CD8-positive, alpha-beta memory T cell (primary cell): Measurements from ENCODE around the gene UROC1. TPM values are rescaled to one million over a fixed set of nuclear protein-coding genes. Genes with fewer than 3 reads are reported as not detected.

ENCODE experiments used
- CTCF ChIA-PET: fragments of 350-600 bp; sonication (Branson Sonifier 250); formaldehyde crosslinking; loops from one replicate; lab custom pipeline; 2021; ENCODE audit warnings: antibody characterized with exemption; lab: Charles Lee
- POLR2A ChIA-PET: fragments of 350-600 bp; sonication (Branson Sonifier 250); formaldehyde crosslinking; loops from one replicate; lab custom pipeline; 2021; ENCODE audit warnings: antibody characterized with exemption; lab: Charles Lee
- DNase-seq, 5 donors: peaks; one replicate each; pipeline versions ENCODE4 v3.0.0 to v3.0.0-alpha.2; 2020 to 2022; ENCODE audit warnings: mixed read lengths in 1 of 5
- H3K27ac ChIP-seq: one replicate; pipeline ENCODE4 v1.7.0; 2013; ENCODE audit warnings: low read depth, mild to moderate bottlenecking, low read length, moderate library complexity
- H3K27me3 ChIP-seq: 2 replicates; pipeline ENCODE4 v1.7.0; 2013; ENCODE audit warnings: low read length, mild to moderate bottlenecking; ENCODE audit not compliant: insufficient read depth, poor library complexity, severe bottlenecking
- H3K36me3 ChIP-seq: 2 replicates; pipeline ENCODE4 v1.7.0; 2013; ENCODE audit warnings: mild to moderate bottlenecking, low read length, moderate library complexity; ENCODE audit not compliant: insufficient read depth
- H3K4me1 ChIP-seq: 2 replicates; pipeline ENCODE4 v1.7.0; 2013; ENCODE audit warnings: mild to moderate bottlenecking, low read length, moderate library complexity; ENCODE audit not compliant: insufficient read depth
- H3K4me3 ChIP-seq: 2 replicates; pipeline ENCODE4 v1.7.0; 2013; ENCODE audit warnings: mild to moderate bottlenecking, low read length
- H3K9me3 ChIP-seq: 2 replicates; pipeline ENCODE4 v1.7.0; 2013; ENCODE audit warnings: mild to moderate bottlenecking, low read length
- H3K27ac Mint-ChIP-seq, 8 donors: one replicate each; pipeline ENCODE4 v1.8.0; 2020 to 2021; ENCODE audit warnings: mixed read lengths in 8 of 8, mild to moderate bottlenecking in 6 of 8, inconsistent platforms in 3 of 8, moderate library complexity in 3 of 8
- H3K27me3 Mint-ChIP-seq, 2 donors: one replicate each; pipeline ENCODE4 v1.8.0; 2020 to 2021; ENCODE audit warnings: mixed read lengths in 2 of 2, mild to moderate bottlenecking in 1 of 2, moderate library complexity in 1 of 2
- H3K36me3 Mint-ChIP-seq, 3 donors: one replicate each; pipeline ENCODE4 v1.8.0; 2020 to 2021; ENCODE audit warnings: mixed read lengths in 3 of 3, inconsistent platforms in 1 of 3, mild to moderate bottlenecking in 1 of 3
- H3K4me1 Mint-ChIP-seq, 3 donors: one replicate each; pipeline ENCODE4 v1.8.0; 2020 to 2021; ENCODE audit warnings: mixed read lengths in 3 of 3, inconsistent platforms in 1 of 3, mild to moderate bottlenecking in 1 of 3
- H3K4me3 Mint-ChIP-seq, 7 donors: one replicate each; pipeline ENCODE4 v1.8.0; 2020 to 2021; ENCODE audit warnings: mixed read lengths in 7 of 7, mild to moderate bottlenecking in 6 of 7, moderate library complexity in 4 of 7, inconsistent platforms in 2 of 7
- H3K9me3 Mint-ChIP-seq, 5 donors: one replicate each; pipeline ENCODE4 v1.8.0; 2020 to 2022; ENCODE audit warnings: mixed read lengths in 5 of 5, mild to moderate bottlenecking in 3 of 5, moderate library complexity in 2 of 5, inconsistent platforms in 1 of 5
- polyA plus RNA-seq: library from polyadenylated mRNA; unstranded; fragments of 300-500 nt; fragmentation: Illumina TruSeq; gene quantifications from one replicate; pipeline ENCODE4 v1.2.3, GENCODE V29; 2021
- total RNA-seq, 2 experiments: library from RNA; stranded (reverse); gene quantifications; one replicate each; pipeline ENCODE4 v1.2.3, GENCODE V29; 2021

Gene UROC1
- total and polyA plus RNA-seq, 3 experiments from 2014 or later: not detected

DNA sequence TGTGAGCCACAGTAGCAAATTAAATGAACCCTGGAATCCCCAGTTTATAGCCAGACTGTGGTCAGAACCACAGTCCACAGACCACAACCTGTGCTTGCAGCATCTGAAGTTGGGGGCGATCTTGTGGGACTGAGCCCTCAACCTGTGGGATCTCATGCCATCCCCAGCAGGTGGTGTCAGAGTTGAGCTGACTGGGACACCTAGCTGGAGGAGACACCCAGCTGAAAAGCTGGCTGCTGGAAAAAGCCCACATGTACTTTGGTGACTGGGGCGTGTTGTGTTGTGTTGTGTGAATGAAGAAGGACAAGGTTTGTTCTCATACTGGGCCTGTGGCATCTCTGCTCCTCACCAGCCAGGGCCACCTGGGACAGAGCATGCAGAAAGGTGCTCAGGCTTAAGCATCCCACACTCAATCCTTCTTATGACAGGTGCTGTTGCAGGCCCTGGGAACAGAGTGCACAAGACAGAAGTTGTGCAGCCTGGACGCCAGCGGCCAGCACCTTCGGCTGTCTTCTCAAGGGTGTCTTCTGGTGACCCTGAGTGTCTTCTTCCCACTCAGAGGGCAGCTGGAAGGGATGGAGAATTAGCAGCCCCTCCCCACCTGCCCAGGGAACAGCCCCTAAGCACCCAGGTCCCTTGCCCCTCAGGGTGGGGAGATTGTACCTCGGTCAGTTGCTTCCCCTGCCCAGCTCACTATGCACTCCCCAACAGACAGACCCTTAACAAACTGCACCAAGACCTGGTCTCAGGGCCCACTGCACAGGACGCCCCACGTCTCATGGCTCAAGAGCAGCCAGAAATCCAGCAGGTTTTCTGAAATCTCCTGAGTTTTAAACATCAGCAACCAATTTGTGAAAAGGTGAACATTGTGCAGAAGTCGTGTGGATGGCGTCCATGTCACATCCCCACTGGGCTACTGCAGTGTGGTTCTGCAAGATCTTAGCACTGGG is 2.2 kb upstream of the UROC1 start:
- peak in 1 of 5 donors; percentile 26 for DNase-seq
- CTCF ChIA-PET: interaction anchor here (1.9 kb wide), 1 partner anchor 1027 kb away, joined by 4 read pairs; no protein-coding TSS in a partner anchor

DNA sequence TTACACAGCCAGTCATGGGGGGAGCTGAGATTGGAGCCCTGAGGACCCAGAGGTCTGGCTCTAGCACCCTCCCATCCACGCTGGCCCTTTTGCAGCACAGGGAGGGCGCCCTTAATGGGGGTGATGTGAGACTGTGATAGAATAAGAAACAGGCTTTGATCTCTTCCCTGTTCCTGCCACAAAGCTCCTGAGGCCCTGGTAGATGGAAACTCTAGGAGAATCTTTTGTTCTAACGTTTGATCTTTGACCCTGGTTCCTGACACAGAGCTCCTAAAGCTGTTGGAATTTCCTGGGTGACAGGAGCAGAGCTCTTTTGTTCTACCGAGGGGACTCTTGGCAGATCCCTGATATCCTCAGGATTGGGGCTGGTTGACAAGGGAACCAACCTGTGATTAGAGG is 1.2 kb upstream of the UROC1 start:
- H3K27me3 Mint-ChIP-seq: peaks cover 6 to 16% of the 10 kb centered on the region in 2 donors
- Histone ChIP-seq H3K27me3 (peaks cover 3% of the 10 kb centered on the region), H3K9me3 (no peaks in the 10 kb centered on the region), H3K4me1 (no peaks in the 10 kb centered on the region), H3K4me3 (no peak overlapping the region), H3K27ac (no peak overlapping the region), H3K36me3 (no peaks in the 10 kb centered on the region)
- no peaks in the 10 kb centered on the region for H3K36me3 Mint-ChIP-seq
- ChIA-PET POLR2A (no interaction called here), CTCF (interaction anchor here (1.1 kb wide), 1 partner anchor 22 kb away, joined by 4 read pairs; no protein-coding TSS in a partner anchor)
- peaks cover 0 to 2% (median 0%) of the 10 kb centered on the region in 3 donors for H3K4me1 Mint-ChIP-seq
- DNase-seq: no peak
- no peaks in the 10 kb centered on the region for H3K9me3 Mint-ChIP-seq
- H3K27ac Mint-ChIP-seq: no peak overlapping the region
- no peak overlapping the region for H3K4me3 Mint-ChIP-seq

More for the DNA sequence above, 2.2 kb upstream of the UROC1 start:
- no peaks in the 10 kb centered on the region for H3K9me3 Mint-ChIP-seq
- peaks cover 8 to 19% of the 10 kb centered on the region in 2 donors for H3K27me3 Mint-ChIP-seq
- no peak overlapping the region for H3K27ac Mint-ChIP-seq
- Histone ChIP-seq H3K4me3 (no peak overlapping the region), H3K4me1 (no peaks in the 10 kb centered on the region), H3K27ac (no peak overlapping the region), H3K9me3 (no peaks in the 10 kb centered on the region), H3K36me3 (no peaks in the 10 kb centered on the region), H3K27me3 (peaks cover 3% of the 10 kb centered on the region)
- H3K4me1 Mint-ChIP-seq: peaks cover 0 to 2% (median 0%) of the 10 kb centered on the region in 3 donors
- H3K4me3 Mint-ChIP-seq: no peak overlapping the region
- no peaks in the 10 kb centered on the region for H3K36me3 Mint-ChIP-seq
- POLR2A ChIA-PET: no interaction called here

DNA sequence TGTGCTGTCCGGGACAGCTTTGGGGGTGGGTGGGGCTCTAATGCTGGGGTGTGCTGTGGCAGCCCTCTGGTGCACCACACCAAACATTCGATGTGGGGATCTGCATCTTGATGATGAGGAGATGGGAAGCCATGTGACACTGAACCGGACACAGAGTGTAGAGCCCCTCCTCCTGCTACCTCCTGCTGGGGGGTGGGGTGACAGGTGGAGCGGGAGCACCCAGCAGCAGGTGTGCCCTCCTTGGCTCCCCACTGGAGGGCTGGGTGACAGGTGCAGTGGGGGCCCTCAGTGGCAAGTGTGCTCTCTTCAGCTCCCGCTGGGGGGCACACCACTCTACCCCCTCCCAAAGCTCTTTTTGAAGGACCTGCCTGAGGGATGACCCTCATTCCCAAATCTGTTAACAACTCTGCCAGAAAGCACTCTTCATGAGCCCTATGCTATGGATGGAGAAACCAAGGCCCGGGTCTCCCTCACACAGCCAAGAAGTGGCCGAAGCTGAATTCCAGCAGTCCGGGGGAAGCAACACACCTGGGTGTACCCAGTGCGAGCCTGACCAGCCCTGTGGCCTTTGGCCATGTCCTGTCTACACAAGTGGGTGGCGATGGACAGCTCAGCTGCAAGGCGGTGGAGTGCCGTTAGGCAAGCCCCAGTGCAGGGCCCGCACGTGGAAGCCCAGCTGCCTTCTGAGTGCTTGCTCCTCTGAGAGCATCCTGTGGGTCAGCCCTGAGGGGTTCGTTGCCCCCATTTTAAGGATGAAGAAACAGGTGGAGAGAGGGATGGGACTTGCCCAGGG is 609 bp upstream of the UROC1 start:
- Histone ChIP-seq H3K27ac (no peak overlapping the region), H3K4me1 (no peaks in the 10 kb centered on the region), H3K27me3 (peaks cover 3% of the 10 kb centered on the region), H3K9me3 (no peaks in the 10 kb centered on the region), H3K4me3 (no peak overlapping the region), H3K36me3 (no peaks in the 10 kb centered on the region)
- H3K4me3 Mint-ChIP-seq: no peak overlapping the region
- H3K27ac Mint-ChIP-seq: no peak overlapping the region
- CTCF ChIA-PET: interaction anchor here (1.1 kb wide), 1 partner anchor 22 kb away, joined by 4 read pairs; no protein-coding TSS in a partner anchor
- peak in 1 of 5 donors; percentile 23 for DNase-seq
- no peaks in the 10 kb centered on the region for H3K9me3 Mint-ChIP-seq
- H3K36me3 Mint-ChIP-seq: no peaks in the 10 kb centered on the region
- H3K4me1 Mint-ChIP-seq: peaks cover 0 to 2% (median 0%) of the 10 kb centered on the region in 3 donors
- H3K27me3 Mint-ChIP-seq: peaks cover 4 to 14% of the 10 kb centered on the region in 2 donors
- POLR2A ChIA-PET: no interaction called here

DNA sequence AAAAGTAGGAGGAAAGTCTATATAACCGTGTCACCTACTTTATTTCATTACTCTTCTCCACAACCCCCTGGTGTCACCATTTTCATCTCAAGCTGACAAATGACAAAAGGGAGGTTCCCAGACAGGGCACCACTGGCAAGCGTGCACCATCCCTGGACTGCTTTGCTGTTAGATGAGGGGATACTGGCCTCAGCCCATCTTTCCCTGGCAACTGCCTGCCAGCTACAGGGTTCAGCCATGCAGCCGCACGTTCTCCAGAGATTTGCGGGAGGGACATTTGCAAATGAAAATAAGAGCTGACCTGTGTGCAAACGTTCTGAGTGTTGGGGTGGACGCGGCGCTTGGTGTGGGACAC is 660 bp downstream of the UROC1 start:
- Mint-ChIP-seq H3K4me3 (no peak overlapping the region), H3K9me3 (no peaks in the 10 kb centered on the region), H3K27me3 (peaks cover 0 to 2% of the 10 kb centered on the region in 2 donors), H3K36me3 (no peaks in the 10 kb centered on the region), H3K27ac (no peak overlapping the region), H3K4me1 (no peaks in the 10 kb centered on the region)
- ChIA-PET POLR2A (no interaction called here), CTCF (no interaction called here)
- Histone ChIP-seq H3K9me3 (no peaks in the 10 kb centered on the region), H3K4me3 (no peak overlapping the region), H3K27me3 (no peaks in the 10 kb centered on the region), H3K4me1 (no peaks in the 10 kb centered on the region), H3K36me3 (no peaks in the 10 kb centered on the region), H3K27ac (no peak overlapping the region)
- peak in 1 of 5 donors; percentile 13 for DNase-seq

DNA sequence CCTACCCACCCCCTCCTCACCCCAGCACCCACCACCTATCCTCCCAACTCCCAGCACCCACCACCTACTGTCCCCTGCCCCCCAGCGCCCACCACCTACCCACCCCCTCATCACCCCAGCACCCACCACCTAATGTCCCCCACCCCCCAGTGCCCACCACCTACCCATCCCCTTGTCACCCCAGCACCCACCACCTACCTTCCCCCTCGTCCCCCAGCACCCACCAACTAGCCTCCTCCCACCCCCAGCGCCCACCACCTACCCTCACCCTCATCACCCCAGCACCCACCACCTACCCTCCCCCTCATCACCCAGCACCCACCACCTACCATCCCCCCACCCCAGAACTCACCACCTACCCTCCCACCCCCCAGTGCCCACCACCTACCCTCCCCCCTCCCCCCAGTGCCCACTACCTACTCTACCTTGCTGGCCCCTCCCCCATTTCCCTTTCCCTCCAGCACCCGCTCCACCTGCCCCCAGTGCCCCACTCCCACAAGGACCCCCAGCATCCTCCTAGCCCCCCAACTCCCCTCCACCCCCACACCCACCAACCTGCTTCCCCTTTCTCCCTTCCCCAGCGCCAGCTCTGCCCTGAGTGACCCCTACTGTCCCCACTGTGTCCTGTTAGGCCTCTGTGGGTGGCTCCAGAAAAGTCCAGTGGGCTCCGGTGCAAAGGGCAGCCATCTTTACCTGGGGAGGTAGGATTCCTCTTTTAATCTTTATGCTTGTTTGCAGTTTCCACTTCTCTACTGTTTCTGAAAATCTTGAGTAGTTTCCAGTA is 1.2 kb downstream of the UROC1 start:
- H3K36me3 Mint-ChIP-seq: no peaks in the 10 kb centered on the region
- ChIA-PET CTCF (no interaction called here), POLR2A (no interaction called here)
- DNase-seq: peak in 1 of 5 donors; percentile 26
- Histone ChIP-seq H3K9me3 (no peaks in the 10 kb centered on the region), H3K4me1 (no peaks in the 10 kb centered on the region), H3K27ac (no peak overlapping the region), H3K36me3 (no peaks in the 10 kb centered on the region), H3K27me3 (no peaks in the 10 kb centered on the region), H3K4me3 (no peak overlapping the region)
- no peak overlapping the region for H3K4me3 Mint-ChIP-seq
- H3K4me1 Mint-ChIP-seq: no peaks in the 10 kb centered on the region
- H3K27ac Mint-ChIP-seq: no peak overlapping the region
- H3K9me3 Mint-ChIP-seq: no peaks in the 10 kb centered on the region
- H3K27me3 Mint-ChIP-seq: peaks cover 0 to 2% of the 10 kb centered on the region in 2 donors

DNA sequence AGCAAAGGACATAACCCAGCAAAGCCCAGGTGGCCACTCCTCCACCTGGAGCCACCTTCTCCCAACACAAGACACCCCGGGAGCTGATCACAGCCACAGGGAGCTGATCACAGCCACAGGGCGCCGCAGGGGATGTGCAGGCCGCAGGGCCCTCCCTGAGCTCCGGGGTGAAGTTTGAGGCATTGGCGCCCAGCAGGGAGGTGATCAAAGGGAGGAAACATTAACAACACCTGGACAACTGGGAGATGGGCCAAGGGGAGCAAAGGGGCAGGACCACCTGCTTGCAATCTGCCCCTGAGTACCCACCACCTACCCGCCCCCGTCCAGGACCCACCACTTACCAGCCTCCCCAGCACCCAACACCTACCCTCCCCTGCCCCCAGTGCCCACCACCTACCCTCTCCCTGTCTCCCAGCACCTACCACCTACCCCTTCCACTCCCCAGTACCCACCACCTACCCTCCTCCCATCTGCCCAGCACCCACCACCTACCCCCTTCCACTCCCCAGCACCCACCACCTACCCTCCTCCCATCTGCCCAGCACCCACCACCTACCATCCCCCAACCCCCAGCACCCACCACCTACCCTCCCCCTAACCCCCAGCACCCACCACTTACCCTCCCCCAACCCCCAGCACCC is 2.4 kb downstream of the UROC1 start:
- Mint-ChIP-seq H3K4me3 (no peak overlapping the region), H3K4me1 (no peaks in the 10 kb centered on the region), H3K9me3 (no peaks in the 10 kb centered on the region), H3K36me3 (no peaks in the 10 kb centered on the region), H3K27ac (no peak overlapping the region), H3K27me3 (peaks cover 0 to 2% of the 10 kb centered on the region in 2 donors)
- Histone ChIP-seq H3K27ac (no peak overlapping the region), H3K4me1 (no peaks in the 10 kb centered on the region), H3K27me3 (no peaks in the 10 kb centered on the region), H3K36me3 (no peaks in the 10 kb centered on the region), H3K9me3 (no peaks in the 10 kb centered on the region), H3K4me3 (no peak overlapping the region)
- POLR2A ChIA-PET: no interaction called here
- peak in 1 of 5 donors; percentile 29 for DNase-seq
- CTCF ChIA-PET: no interaction called here

DNA sequence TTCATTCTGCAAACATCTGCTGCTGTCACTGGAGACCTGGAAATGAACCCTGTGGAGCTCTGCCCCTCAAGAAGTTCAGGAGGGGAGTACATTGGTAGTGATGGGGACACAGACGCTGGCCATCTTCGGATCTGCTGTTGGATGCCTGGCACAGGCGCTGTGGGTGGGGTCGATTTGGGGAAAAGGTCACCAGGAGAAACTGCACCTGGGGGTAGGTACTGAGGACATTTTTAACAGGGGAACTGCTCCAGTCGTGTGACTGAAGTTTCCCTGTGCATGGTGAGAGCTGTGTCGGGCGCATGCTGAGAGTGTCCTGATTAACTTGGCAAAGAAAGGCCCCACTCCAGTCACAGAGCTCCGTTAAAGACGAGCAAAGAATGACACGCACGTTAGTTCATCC is 3.4 kb downstream of the UROC1 start:
- H3K27me3 ChIP-seq: no peaks in the 10 kb centered on the region
- H3K36me3 ChIP-seq: no peaks in the 10 kb centered on the region
- Mint-ChIP-seq H3K9me3 (no peaks in the 10 kb centered on the region), H3K27ac (no peak overlapping the region), H3K4me3 (no peak overlapping the region), H3K27me3 (peaks cover 0 to 2% of the 10 kb centered on the region in 2 donors), H3K36me3 (no peaks in the 10 kb centered on the region), H3K4me1 (no peaks in the 10 kb centered on the region)
- CTCF ChIA-PET: interaction anchor here (1.8 kb wide), 1 partner anchor 9 kb away, joined by 6 read pairs; no protein-coding TSS in a partner anchor
- no peak overlapping the region for H3K27ac ChIP-seq
- H3K4me1 ChIP-seq: no peaks in the 10 kb centered on the region
- H3K9me3 ChIP-seq: no peaks in the 10 kb centered on the region
- POLR2A ChIA-PET: no interaction called here
- no peak overlapping the region for H3K4me3 ChIP-seq
- DNase-seq: peak in 1 of 5 donors; percentile 17
